ENCODE measurements around the gene RETSAT. TPM values are rescaled to one million over a fixed set of nuclear protein-coding genes. Genes with fewer than 3 reads are reported as not detected.
A peak's percentile ranks its signal among the peaks of the same experiment; 100 is the strongest.

The RETSAT gene
- total and polyA plus RNA-seq, 2 of the 13 experiments (the other 11 are each of a cell fraction or from before 2014, with no cell fraction given): 46.7 to 61.0 TPM

DNA sequence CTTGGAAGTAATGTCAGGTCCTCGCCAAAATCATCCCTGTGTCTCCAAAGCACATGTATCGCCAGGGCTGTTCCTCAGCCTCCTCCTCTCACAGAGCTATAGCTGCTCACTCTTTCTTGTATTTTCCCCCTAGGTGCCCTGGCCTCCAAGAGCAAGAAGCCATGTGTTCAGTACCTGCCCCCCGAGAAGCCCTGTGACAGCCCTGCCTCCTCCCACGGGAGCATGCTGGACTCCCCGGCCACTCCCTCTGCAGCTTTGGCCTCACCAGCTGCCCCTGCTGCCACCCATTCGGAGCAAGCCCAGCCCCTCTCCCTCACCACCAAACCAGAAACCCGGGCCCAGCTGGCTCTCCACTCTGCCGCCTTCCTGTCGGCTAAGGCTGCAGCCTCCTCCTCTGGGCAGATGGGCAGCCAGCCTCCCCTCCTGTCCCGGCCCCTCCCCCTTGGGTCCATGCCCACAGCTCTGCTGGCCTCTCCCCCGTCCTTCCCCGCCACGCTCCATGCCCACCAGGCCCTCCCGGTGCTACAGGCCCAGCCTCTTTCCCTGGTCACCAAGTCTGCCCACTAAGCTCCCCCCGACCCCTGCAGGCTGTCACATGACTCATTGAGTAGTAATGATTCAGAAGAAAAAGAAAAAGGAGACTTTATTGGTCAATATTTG lies 45.3 kb downstream of the RETSAT start (continued):
- TF ChIP-seq FOSL2 (CRISPR knock-in tag; IDR thresholded peaks at IDR 0.05): peak; percentile 72
- TF ChIP-seq ERF (CRISPR knock-in tag; IDR thresholded peaks at IDR 0.05): 0 out of 2 replicates have a peak, but pooled peaks have one; percentile 11
- TF ChIP-seq ZNF609 (CRISPR knock-in tag; IDR thresholded peaks at IDR 0.05; ENCODE audit: borderline replicate concordance): no peak
- no peak for TF ChIP-seq ZNF232 (CRISPR knock-in tag; IDR thresholded peaks at IDR 0.05; ENCODE audit: borderline replicate concordance)
- peak; percentile 70 for TF ChIP-seq SALL1 (CRISPR knock-in tag; IDR thresholded peaks at IDR 0.05)
- TF ChIP-seq ZNF839 (CRISPR knock-in tag; IDR thresholded peaks at IDR 0.05; ENCODE audit: borderline replicate concordance): no peak
- no peak for TF ChIP-seq ZFP62 (CRISPR knock-in tag; IDR thresholded peaks at IDR 0.05)
- 0 out of 2 replicates have a peak, but pooled peaks have one; percentile 28 for TF ChIP-seq DMAP1 (CRISPR knock-in tag; IDR thresholded peaks at IDR 0.05)
- peak; percentile 28; the same call in 1 of the 2 replicates for TF ChIP-seq SAP130 (CRISPR knock-in tag; IDR thresholded peaks at IDR 0.05; ENCODE audit: low read depth)
- TF ChIP-seq PAX8 (CRISPR knock-in tag; IDR thresholded peaks at IDR 0.05; ENCODE audit: borderline replicate concordance): no peak
- no peak for TF ChIP-seq RFXANK (CRISPR knock-in tag; IDR thresholded peaks at IDR 0.05)
- no peak for TF ChIP-seq HHEX (CRISPR knock-in tag; IDR thresholded peaks at IDR 0.05)
- TF ChIP-seq ARNT2 (CRISPR knock-in tag; IDR thresholded peaks at IDR 0.05; ENCODE audit: low read depth): peak; percentile 45; the same call in 1 of the 2 replicates
- no peak for TF ChIP-seq MAZ (IDR thresholded peaks at IDR 0.05; ENCODE audit: borderline replicate concordance, low read depth, low read length)
- no peak for TF ChIP-seq MAZ (CRISPR knock-in tag; IDR thresholded peaks at IDR 0.05; ENCODE audit: low read depth)
- TF ChIP-seq, protein P1, sequence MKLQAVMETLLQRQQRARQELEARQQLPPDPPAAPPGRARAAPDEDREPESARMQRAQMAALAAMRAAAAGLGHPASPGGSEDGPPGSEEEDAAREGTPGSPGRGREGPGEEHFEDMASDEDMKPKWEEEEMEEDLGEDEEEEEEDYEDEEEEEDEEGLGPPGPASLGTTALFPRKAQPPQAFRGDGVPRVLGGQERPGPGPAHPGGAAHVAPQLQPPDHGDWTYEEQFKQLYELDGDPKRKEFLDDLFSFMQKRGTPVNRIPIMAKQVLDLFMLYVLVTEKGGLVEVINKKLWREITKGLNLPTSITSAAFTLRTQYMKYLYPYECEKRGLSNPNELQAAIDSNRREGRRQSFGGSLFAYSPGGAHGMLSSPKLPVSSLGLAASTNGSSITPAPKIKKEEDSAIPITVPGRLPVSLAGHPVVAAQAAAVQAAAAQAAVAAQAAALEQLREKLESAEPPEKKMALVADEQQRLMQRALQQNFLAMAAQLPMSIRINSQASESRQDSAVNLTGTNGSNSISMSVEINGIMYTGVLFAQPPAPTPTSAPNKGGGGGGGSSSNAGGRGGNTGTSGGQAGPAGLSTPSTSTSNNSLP (IDR thresholded peaks at IDR 0.05; ENCODE audit: low read depth, low read length): no peak
- TF ChIP-seq MTF2 (CRISPR knock-in tag; IDR thresholded peaks at IDR 0.05; ENCODE audit: borderline replicate concordance): no peak
- 0 out of 2 replicates have a peak, but pooled peaks have one; percentile 30 for TF ChIP-seq MED13 (CRISPR knock-in tag; IDR thresholded peaks at IDR 0.05)
- TF ChIP-seq ZNF33A (CRISPR knock-in tag; IDR thresholded peaks at IDR 0.05; ENCODE audit: borderline replicate concordance): no peak
- 0 out of 2 replicates have a peak, but pooled peaks have one; percentile 25 for TF ChIP-seq HIVEP1 (CRISPR knock-in tag; IDR thresholded peaks at IDR 0.05)
- TF ChIP-seq CCAR2 (optimal IDR thresholded peaks at IDR 0.05; ENCODE audit: low read depth, low read length): no peak
- peak; percentile 35; the same call in 1 of the 2 replicates for TF ChIP-seq IKZF5 (CRISPR knock-in tag; IDR thresholded peaks at IDR 0.05)
- no peak for TF ChIP-seq ZNF616 (CRISPR knock-in tag; IDR thresholded peaks at IDR 0.05; ENCODE audit: low read depth)
- 0 out of 2 replicates have a peak, but pooled peaks have one; percentile 50 for TF ChIP-seq EED (CRISPR knock-in tag; IDR thresholded peaks at IDR 0.05)
- TF ChIP-seq PAF1 (CRISPR knock-in tag; IDR thresholded peaks at IDR 0.05): peak; percentile 82; the same call in 1 of the 2 replicates

All from HepG2 (cell line).